Frontal cortex (tissue), 4 donors: ENCODE data around the gene CLEC16A. TPM values are rescaled to one million over a fixed set of nuclear protein-coding genes. Genes with fewer than 3 reads are reported as not detected.

Experiments
- DNase-seq, 2 donors: peaks; one replicate each; pipeline ENCODE4 v3.0.0; 2012; ENCODE audit warnings: low spot score in 2 of 2
- FAIRE-seq: peaks from 2 replicates; lab custom pipeline; 2012; peaks lifted over from hg19 to GRCh38; lab: Jason Lieb, UNC
- total RNA-seq: library from RNA; depleted of rRNA; stranded (reverse); fragments of >200 nt; gene quantifications from one replicate; pipeline ENCODE4 v1.2.3, GENCODE V29; 2014
- donor health status: control.
- donor health status: control.
- donor health status: control.

The CLEC16A gene
- total RNA-seq, 1 donor from 2014 or later, result 31.4 TPM

DNA sequence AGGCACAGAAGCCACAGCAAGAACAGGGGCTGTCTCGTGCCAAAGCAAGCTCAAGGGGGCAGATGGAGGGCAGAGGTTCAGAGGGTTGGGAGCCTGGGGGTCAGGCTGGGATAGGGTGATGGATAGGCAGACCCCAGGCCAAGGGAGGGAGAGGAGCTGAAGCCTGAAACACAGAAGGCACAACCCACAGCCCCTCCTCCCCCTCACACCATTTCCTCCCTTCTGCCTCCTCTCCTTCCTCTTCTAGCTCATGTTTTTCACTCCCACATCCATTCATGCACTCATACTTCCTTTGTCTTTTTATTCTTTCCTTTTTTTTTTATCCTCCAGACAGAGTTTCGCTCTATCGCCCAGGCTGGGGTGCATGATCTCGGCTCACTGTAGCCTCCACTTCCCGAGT, 250.5 kb downstream of the CLEC16A start:
- FAIRE-seq (no peak), DNase-seq (no peak)

DNA sequence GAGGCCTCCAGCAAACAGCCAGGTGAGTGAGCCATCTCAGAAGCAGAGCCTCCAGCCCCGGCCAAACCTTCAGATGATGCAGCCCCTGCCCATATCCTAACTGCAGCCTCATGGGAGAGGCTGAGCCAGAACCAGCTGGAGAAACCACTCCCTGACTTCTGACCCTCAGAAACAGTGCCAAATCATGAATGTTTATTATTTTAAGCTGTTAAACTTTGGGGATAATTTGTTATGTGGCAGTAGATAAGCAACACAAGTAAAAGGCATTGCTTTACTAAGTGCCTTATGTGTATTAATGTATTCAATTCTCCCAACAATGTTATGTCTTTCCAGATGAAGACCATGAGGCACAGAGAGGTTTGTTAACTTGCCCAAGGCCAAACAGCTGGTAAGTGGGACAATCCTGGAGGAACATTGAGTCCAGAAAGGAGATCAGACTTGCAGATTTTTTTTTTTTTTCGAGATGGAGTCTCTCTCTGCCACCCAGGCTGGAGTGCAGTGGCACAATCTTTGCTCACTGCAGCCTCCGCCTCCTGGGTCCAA, 252.0 kb downstream of the CLEC16A start:
- DNase-seq (no peak), FAIRE-seq (no peak)

DNA sequence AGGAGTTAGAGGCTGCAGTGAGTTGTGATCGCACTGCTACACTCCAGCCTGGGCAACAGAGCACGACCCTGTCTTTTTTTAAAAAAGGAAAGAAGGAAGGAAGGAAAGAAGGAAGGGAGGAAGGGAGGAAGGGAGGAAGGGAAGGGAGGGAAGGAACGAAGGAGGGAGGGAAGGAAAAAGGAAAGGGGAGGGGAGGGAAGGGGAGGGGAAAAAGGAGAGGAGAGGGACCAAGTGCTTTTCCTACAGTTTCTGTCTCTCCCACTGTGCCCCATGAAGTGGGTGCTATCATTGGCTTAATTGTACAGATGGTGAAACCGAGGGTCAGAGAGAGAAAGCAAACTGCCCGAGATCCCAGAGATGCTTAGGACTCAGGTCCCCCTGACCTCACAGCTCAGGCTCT, 254.0 kb downstream of the CLEC16A start:
- DNase-seq, result no peak
- FAIRE-seq, result no peak

DNA sequence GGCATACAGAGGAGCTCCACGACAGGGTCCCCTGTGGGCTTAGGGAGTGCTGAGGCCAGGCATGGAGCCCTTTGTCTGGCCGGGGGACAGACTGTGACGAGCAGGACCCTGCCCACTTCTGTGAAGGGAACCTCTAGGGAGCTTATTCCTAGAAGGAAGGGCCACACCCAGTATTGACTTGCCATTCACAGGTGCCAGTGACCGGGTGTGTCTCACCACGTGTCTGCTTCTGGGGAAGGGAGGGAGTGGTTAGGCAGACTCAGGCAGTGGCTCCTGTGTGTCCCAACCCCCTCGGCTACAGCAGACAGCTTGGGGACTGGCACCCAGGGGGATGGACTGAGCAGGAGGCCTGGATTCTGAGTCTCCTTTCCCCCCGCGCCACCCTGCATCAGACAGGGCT, 254.5 kb downstream of the CLEC16A start:
- DNase-seq, result no peak
- FAIRE-seq, result no peak

DNA sequence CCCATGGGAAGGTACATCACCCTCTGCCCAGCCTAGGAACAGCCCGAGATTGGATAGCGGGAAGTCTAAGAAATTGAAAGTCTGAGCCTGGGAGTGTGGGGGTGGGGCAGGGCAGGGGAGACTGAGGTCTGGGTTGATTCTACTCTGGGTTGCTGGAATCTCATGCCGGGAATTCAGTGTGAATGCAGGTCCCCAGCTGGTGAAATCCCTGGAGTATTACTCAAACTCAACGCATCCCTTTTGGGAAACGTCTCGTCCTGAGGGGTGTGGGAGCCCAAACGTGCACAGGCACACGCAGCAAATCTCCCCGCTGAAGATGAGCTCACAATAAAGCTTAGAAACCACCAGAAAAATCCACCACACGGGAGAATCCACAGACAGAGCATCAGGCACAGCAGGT, 256.2 kb downstream of the CLEC16A start:
- FAIRE-seq (no peak), DNase-seq (no peak)

DNA sequence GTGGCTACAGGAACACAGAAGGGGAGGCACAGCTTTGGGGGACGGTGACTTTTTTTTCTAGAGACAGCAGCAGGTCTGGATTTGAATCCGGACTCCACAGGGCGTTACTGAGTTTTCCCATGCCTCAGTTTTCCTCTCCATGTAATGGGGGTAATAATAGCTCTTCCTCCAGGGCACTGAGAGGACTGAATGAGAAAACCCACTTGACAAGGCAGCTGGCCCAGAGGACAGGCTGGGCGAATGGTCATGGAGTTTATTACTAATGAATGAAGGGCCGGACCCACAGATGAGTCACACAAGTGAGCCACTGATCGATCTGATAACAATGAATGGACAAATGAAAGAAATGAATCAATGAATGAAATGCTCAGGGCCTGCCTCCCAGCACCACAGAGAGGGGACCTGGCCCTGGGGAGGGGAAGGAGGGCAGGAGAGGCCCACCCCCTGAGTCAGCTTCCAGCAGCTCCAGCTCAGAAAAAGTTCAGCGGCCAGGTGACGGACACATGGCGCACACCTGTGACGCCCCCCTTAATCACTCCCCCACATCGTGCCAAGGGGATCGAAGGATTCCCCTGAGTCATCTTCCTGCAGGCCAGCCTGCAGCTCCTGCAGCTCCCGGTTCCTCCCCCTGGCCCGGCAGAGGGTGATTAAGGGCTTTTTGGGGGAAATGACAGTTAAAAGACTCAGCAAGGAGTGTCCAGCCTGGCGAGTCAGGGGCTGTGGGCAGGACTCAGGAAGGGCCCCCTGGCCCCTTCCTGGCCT, 257.3 kb downstream of the CLEC16A start:
- no peak for FAIRE-seq
- no peak for DNase-seq

DNA sequence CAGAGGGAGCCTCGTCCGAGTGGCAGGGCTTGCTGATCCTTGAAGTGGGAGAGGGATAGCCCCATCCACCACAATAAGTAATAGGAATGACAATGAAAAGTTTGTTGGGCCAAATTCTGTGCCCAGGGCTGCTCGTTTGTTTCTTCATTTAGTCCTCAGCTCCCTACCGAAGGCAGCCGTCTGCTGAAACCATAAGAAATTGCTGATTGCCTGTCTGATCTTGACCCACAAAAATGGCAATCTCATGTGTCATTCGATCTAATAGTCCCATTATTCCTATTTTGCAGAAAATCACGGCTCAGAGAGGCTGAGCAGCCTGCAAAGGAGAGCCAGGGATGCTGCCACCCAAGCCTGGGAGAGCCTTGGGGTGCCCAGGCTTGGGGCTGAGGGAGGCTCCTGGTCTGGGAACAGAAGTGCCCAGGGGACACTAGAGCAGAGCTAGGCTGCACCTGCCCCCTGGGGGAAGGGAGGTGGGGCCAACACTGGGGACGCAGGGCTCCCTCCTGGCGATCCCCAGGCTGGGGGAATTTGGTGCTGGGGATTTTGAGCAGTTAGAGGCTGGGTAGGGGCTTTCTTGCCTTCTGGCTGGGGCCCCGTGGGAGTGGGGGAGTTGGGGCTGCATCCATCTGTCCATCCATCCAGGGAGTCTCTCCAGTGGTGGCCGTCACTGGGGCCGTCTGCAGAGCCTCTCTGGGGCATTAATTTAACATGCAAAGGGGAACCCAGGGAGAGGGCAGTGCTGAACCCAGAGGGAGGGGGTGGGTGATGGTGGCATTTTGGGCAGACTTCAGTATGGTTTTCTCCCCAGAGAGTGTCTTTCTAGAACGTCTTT, 258.1 kb downstream of the CLEC16A start:
- FAIRE-seq, result no peak
- DNase-seq, result no peak

DNA sequence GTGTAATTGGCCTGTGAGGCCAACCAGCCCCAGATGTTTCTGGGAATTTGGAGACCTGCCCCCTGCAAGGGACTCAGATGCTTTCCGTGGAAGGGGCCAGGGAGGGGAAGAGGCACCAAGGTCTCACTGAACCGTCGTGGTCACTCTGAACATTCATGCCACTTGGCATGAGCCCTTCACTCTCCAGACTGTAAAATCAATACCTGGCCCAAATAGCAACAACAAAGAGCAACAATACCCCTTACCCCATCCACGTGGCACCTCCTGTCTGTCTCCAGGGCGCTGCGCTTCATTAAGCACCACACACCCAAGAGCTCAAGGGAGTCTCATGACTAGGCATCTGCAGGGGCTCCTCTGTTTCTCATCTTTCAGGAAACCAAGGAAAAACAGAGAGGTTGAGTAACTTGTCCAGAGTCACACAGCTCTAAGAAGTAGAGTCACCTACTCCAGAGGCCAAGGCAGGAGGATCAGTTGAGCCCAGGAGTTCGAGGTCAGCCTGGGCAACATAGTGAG, 258.8 kb downstream of the CLEC16A start:
- FAIRE-seq (no peak), DNase-seq (no peak)

DNA sequence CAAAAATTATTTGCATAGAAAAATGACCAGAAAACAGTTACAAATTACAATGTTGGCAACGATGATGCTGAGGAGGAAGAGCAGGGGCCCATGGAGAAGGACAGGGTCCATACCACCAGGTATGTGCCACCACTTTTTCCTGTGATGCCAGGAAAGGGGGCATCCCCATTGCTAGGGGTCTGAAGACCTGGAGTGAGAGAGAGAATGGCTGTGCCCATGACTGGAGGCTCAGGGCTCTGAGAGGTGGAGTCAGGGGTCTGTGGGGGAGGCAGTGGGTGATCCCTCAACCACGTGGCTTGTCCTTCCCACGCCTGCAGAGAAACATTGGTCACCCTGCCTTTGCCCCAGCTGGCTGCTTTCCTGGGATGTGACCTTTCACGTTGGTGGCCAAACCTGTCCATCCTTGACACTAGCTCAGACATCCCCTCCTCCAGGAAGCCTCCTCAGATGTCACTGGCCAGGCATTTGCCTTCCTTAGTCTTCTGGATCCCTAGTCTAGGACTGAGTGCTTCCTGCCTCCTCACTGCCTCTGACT, 260.2 kb downstream of the CLEC16A start:
- FAIRE-seq (no peak), DNase-seq (no peak)

DNA sequence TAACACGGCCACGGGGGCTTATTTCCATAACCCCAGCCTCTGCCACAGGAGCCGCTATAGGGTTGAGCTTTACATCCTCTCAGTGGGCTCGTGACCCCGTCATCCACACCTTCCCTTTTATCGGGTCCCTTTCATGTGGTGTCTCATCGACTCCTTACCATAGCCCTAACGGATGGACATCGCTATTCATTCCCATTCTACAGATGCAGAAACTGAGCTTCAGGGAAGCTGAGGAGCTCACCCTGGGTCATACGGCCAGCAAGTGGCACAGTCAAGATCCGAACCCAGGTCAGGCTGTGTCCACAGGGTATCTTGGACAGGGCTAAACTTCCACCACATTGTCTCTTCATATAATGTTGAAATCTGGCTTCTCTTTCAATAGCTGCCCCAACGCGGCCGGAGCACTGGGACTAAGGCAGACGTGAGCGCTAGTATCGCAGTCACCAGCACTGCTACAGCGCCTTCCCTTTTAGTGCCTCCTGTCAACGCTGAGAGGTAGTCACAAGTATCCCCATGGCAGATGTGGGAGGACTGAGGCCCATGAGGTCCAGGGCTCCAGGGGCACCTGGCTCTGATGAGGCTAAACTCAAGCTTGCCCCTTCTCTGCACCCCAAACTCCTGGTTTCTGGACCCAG, 260.8 kb downstream of the CLEC16A start:
- no peak for DNase-seq
- no peak for FAIRE-seq

DNA sequence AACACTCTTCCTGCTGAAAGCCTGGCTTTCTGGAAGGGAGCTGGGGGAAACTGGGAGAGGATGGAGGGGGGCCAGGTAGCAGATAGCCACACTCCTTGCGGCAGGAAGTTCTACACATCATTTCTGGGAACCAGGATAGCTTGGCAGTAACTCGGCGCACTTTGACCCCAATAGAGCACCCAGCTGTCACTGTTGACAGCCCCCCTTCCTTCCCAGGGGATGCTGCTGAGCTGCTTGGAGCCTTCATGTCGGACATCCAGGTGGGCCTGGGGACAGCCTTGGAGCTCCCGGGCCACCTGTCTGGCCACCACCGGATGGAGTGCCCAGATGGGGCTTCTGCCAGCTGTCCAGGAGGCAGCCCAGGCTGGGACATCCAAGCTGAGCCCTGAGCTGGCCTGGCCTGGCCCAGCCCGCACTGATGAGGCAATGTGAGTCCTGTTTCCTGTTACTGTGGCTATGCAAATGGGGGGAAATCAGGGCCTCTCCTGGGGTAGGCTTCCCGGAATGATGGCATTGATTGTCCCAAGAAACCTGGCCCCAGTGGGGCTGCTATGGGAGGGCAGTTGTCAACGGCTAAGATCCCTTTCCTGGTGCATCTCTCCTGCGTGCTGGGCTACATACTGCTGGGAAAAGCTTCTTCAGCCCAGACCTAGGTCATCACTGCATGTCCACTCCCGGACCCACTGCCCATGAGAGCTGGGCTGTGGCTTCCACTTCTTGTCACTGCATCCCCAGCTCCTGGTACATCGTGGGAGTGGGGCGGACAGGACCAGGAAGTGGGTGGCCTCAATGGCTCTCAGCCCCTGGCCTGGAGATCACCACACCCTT, 261.6 kb downstream of the CLEC16A start:
- FAIRE-seq, result no peak
- DNase-seq, result no peak

DNA sequence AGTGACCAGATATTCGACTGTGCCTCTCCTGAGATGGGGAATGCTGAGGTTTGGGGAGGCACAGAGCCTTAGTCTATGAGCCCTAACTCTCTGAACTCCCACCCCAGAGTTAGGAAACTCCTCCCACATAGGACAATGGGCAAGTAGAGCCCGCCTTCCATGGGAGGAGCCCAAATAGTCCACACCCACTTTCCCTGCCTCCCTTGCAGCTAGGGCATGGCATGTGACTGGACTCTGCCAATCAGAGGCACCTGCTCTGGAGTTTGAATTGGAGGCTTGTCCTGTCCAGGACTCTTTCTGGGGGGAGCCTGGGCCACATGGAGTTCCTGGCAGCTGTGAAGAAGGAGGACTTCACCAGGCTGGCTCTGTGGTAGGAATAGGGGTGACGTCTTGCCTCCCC, 263.3 kb downstream of the CLEC16A start:
- DNase-seq (no peak), FAIRE-seq (no peak)

DNA sequence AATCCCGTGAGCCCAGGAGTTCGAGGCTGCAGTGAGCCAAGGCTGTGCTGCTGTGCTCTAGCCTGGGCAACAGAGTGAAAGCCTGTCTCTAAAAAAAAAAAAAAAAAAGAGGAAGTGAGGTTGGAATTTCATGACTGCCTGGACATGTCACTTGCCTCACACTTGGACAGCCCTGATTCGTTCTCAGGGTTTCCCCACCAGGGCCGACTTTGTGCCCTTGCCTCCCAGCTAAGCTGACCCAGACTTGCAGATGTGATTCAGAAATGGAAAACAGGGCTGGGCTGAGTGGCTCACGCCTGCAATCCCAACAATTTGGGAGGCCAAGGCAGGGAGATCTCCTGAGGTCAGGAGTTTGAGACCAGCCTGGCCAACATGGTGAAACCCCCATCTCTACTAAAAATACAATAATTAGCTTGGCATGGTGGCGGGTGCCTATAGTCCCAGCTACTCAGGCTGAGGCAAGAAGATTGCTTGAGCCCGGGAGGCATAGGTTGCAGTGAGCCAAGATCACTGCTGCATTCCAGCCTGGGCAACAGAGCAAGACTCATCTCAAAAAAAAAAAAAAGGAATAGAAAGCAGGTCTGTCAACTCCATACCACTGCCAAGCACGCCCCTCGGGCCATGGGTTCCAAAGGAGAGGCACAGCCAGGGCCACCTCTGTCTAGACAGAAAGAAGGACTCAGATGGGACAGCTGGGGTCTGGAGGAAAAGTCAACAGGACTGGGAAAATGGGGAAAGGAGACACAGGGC, 264.7 kb downstream of the CLEC16A start:
- FAIRE-seq (no peak), DNase-seq (no peak)

DNA sequence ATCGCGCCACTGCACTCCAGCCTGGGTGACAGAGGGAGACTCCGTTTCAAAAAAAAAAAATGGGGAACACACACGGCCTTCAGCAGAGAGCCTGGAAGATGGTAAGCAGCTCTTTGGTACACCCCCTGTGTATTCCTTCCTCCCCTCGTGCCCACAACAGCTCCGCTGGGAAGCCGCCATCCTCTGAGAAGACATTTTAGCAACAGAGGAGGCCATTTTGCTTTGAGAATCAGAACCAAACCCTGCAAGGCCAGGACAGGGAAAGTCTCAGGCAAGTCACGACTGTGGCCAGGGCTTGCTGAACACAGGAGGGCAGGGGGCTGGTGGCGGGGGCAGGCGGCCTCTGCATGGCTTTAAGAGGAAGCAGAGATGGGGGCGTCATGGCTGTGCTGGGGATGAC, 265.9 kb downstream of the CLEC16A start:
- FAIRE-seq, result no peak

DNA sequence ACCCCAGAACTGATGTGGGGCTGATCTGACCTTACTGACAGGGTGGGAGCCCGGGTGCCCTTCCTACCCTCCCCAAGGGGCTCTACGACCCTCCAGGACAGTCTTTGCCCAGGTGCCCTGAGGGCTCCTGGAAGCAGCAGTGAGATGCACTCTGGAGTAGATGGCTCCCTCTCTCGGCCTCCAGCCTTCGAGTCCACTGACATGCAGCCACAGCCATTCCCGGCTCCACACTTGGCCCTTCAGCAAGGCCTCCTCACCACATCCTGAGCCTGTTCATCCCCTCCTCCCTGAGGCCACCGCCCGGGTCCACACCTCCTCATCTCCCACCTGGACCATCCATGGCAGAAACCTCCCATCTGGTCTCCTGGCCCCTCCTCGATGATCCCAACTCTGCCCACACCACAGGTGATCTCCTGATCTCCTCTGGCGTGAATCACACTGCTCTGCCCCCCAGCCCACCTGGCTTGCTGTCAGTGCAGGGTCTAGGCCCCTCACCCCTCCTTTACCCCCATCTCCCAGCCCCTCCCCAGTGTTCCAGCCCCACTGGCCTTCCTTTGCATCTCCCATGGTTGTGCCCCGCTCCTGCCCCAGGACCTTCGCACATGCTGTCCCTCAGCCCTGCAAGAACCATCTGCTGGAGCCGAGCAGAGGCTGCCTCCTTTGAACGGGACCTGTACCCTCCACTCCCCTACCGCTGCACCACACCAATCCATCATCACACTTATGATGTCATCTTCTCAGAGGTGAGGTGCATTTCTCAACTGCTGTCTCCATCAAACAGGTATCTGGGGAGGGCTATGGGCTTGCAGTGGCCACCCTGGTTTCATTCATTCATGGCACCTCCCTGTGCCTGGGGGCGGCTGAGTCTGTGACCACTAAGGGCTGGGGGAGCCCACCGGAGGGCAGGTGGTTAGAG, 267.0 kb downstream of the CLEC16A start:
- FAIRE-seq (no peak), DNase-seq (no peak)

More for the DNA sequence above, 265.9 kb downstream of the CLEC16A start:
- no peak for DNase-seq

DNA sequence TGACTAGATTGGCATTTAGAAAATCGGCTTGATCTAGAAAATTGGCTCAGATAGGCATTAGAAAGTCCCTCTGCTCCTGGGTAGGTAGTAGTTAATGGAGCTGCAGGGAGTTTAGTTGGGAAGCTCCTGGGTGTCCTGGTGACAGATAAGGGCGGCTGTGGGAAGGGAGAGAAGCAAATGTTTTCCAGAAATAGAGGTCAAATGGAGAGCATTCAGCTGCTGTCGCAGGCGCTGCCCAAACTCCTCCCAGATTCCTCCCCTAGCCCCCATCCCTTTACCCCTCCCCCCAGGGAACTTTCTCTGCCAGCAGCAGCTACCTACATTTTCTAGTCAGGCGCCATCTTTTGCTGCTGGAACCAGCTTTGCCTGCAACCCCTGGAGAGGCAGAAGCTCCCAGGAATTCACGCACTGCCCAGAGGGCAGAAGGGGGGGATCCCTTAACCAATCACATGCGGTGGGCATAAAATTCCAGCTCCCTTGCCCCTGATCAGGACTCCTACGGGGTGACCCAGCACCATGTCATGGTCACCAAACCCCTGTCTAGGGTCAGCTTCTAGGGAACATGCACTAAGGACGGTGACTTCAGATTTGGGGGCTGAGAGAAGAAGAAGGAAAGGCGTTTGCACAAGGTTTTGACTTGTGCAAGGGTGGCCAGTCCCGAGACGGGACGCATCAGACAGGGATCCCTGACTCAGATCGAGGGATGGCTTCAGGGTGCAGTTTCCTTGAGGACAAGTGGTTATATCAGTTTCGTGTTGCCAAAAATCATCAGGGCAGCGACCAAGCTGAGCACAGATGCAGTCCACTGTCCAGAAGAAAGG, 267.8 kb downstream of the CLEC16A start:
- FAIRE-seq (no peak), DNase-seq (no peak)

DNA sequence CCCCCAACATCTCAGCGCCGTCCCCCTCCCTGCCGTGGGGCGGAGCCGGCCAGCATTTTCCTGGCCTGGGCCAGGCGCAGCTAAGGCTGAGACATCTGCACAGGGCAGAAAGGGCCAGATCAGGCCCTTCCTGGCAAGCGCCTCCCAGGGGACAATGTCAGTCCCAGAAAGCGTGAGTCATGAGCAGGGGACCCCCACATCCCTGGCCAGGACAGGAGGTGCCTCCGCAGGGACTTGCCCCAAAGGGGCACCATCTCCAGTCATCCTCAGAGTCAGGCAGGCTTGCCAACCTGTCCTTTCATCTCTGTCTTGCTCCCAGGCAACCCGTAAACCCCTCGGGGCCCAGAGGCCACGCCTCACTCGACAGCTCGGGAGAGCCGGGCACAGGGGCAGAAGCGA, 268.4 kb downstream of the CLEC16A start:
- FAIRE-seq (no peak), DNase-seq (no peak)
